GM23338 (cell line): Measurements from ENCODE around the gene RAPGEF5. TPM values are rescaled to one million over a fixed set of nuclear protein-coding genes. Genes with fewer than 3 reads are reported as not detected.

Source experiments
- ATAC-seq: fragments of 200-7000 bp; cut with Tn5 transposase; 3 replicates; pipeline ENCODE4 v1.9.1; 2020
- DNase-seq: peaks from one replicate; pipeline ENCODE4 v3.0.0-alpha.2; 2015; ENCODE audit warnings: low spot score
- H2AFZ ChIP-seq: fragments of 200-600 bp; sonication (generic); 2 replicates; pipeline ENCODE4 v1.8.0; 2016; ENCODE audit warnings: antibody characterized with exemption, mild to moderate bottlenecking, moderate library complexity
- H3F3A ChIP-seq: fragments of 200-600 bp; sonication (generic); replicated peaks from 2 replicates; pipeline ENCODE4 v1.8.0; 2017; ENCODE audit warnings: antibody characterized with exemption, mixed run types, low read depth
- H3K27ac ChIP-seq: fragments of 200-600 bp; sonication (generic); 2 replicates; pipeline ENCODE4 v1.6.1; 2016; ENCODE audit warnings: low read depth
- H3K27me3 ChIP-seq: fragments of 200-600 bp; sonication (generic); 2 replicates; pipeline ENCODE4 v1.8.0; 2016; ENCODE audit warnings: mild to moderate bottlenecking, mixed run types, moderate library complexity; ENCODE audit not compliant: insufficient read depth
- H3K36me3 ChIP-seq: fragments of 200-600 bp; sonication (generic); 2 replicates; pipeline ENCODE4 v1.8.0; 2016; ENCODE audit warnings: mild to moderate bottlenecking; ENCODE audit not compliant: insufficient read depth
- H3K4me1 ChIP-seq: fragments of 200-600 bp; sonication (generic); 2 replicates; pipeline ENCODE4 v1.8.0; 2016; ENCODE audit warnings: mild to moderate bottlenecking, moderate library complexity; ENCODE audit not compliant: insufficient read depth
- H3K4me2 ChIP-seq: fragments of 200-600 bp; sonication (generic); 2 replicates; pipeline ENCODE4 v1.7.1; 2017; ENCODE audit warnings: mixed run types
- H3K4me3 ChIP-seq: fragments of 200-600 bp; sonication (generic); 2 replicates; pipeline ENCODE4 v1.6.1; 2016; ENCODE audit warnings: mixed run types
- H3K79me2 ChIP-seq: fragments of 200-600 bp; sonication (generic); replicated peaks from 2 replicates; pipeline ENCODE4 v1.8.0; 2017; ENCODE audit warnings: mild to moderate bottlenecking; ENCODE audit not compliant: insufficient read depth
- H3K9me2 ChIP-seq: fragments of 200-600 bp; sonication (generic); 2 replicates; pipeline ENCODE4 v1.8.0; 2017; ENCODE audit not compliant: insufficient read depth
- H4K20me1 ChIP-seq: fragments of 200-600 bp; sonication (generic); replicated peaks from 2 replicates; pipeline ENCODE4 v1.8.0; 2017; ENCODE audit warnings: mild to moderate bottlenecking; ENCODE audit not compliant: insufficient read depth
- H3K27ac Mint-ChIP-seq: 2 replicates; pipeline ENCODE4 v1.8.0; 2020; ENCODE audit warnings: inconsistent platforms, mild to moderate bottlenecking, moderate library complexity, mixed read lengths
- H3K27me3 Mint-ChIP-seq: 3 replicates; pipeline ENCODE4 v1.8.0; 2022; ENCODE audit warnings: low read depth, mild to moderate bottlenecking, moderate library complexity, mixed read lengths, inconsistent platforms; ENCODE audit not compliant: insufficient read depth, poor library complexity
- H3K36me3 Mint-ChIP-seq: 3 replicates; pipeline ENCODE4 v1.8.0; 2021; ENCODE audit warnings: low read depth, mild to moderate bottlenecking, inconsistent platforms, moderate library complexity, mixed read lengths
- H3K4me1 Mint-ChIP-seq: 3 replicates; pipeline ENCODE4 v1.8.0; 2020; ENCODE audit warnings: mild to moderate bottlenecking, inconsistent platforms, mixed read lengths
- H3K4me3 Mint-ChIP-seq: 3 replicates; pipeline ENCODE4 v1.8.0; 2021; ENCODE audit warnings: moderate library complexity, mild to moderate bottlenecking, inconsistent platforms, mixed read lengths
- H3K9me3 Mint-ChIP-seq: 3 replicates; pipeline ENCODE4 v1.8.0; 2020; ENCODE audit warnings: moderate library complexity, mild to moderate bottlenecking, inconsistent platforms, mixed read lengths
- CREB1 ChIP-seq: fragments of 250-450 bp; sonication (Bioruptor Pico); IDR thresholded peaks from 2 replicates; pipeline ENCODE4 v1.5.0; 2020; ENCODE audit warnings: low read depth, mild to moderate bottlenecking, moderate library complexity
- JUNB ChIP-seq: IDR thresholded peaks from one replicate; pipeline ENCODE4 v1.6.1; 2016; ENCODE audit warnings: antibody characterized with exemption; ENCODE audit not compliant: unreplicated experiment
- NANOG ChIP-seq: IDR thresholded peaks from 2 replicates; pipeline ENCODE4 v1.6.1; 2016; ENCODE audit warnings: antibody characterized with exemption, borderline replicate concordance
- POLR2AphosphoS5 ChIP-seq: IDR thresholded peaks from 2 replicates; pipeline ENCODE4 v1.6.1; 2016; ENCODE audit warnings: antibody characterized with exemption, low read depth
- STAT1 ChIP-seq: IDR thresholded peaks from one replicate; pipeline ENCODE4 v1.6.1; 2016; ENCODE audit warnings: antibody characterized with exemption; ENCODE audit not compliant: unreplicated experiment
- ZNF114 ChIP-seq: fragments of 250-450 bp; sonication (Bioruptor Pico); IDR thresholded peaks from 2 replicates; pipeline ENCODE4 v1.5.0; 2020; ENCODE audit warnings: mild to moderate bottlenecking, moderate library complexity
- polyA plus RNA-seq: library from polyadenylated mRNA; unstranded; fragments of >200 nt; fragmentation: Nextera tagmentation; extraction: Ambion mirVana; gene quantifications from 2 replicates; pipeline ENCODE4 v1.2.1, GENCODE V29; 2016
- total RNA-seq: library from RNA; depleted of rRNA; stranded (reverse); fragments of >200 nt; shearing (Covaris generic); gene quantifications from 2 replicates; pipeline ENCODE4 v1.2.3, GENCODE V29; 2014
- TF ChIP-seq, protein P1 (sequence below): IDR thresholded peaks from one replicate; pipeline ENCODE4 v1.6.1; 2018; ENCODE audit warnings: antibody characterized with exemption; ENCODE audit not compliant: unreplicated experiment
- TF ChIP-seq, protein P2 (sequence below), 2 experiments: fragments of 200-600 bp in 1 of 2; sonication (generic) in 1 of 2; conservative IDR thresholded peaks; 2 replicates each; pipeline versions ENCODE4 v1.5.1 to v1.6.1; 2016 to 2017; ENCODE audit warnings: antibody characterized with exemption in 2 of 2, low read depth in 2 of 2, mild to moderate bottlenecking in 2 of 2, moderate library complexity in 1 of 2

The RAPGEF5 gene
- total and polyA plus RNA-seq, 2 experiments from 2014 or later = 6.3 to 13.1 TPM

DNA sequence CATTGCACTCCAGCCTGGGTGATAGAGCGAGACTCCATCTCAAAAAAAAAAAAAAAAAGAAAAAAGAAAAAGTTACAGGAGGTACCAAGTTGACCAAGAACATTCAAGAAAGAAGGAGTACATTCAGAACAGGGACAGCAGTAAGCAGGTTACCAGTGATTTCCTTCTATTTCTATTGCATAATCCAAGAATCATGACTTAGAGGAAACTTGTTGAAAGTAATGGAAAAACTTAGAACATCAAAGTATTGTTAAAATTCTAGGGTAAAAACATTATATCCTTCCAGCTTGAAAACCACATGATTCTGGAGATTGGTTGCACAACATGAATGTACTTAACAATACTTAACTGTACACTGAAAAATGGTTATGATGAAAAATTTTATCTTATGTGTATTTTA lies 25.2 kb downstream of the RAPGEF5 start (continued):
- TF ChIP-seq, protein P1, sequence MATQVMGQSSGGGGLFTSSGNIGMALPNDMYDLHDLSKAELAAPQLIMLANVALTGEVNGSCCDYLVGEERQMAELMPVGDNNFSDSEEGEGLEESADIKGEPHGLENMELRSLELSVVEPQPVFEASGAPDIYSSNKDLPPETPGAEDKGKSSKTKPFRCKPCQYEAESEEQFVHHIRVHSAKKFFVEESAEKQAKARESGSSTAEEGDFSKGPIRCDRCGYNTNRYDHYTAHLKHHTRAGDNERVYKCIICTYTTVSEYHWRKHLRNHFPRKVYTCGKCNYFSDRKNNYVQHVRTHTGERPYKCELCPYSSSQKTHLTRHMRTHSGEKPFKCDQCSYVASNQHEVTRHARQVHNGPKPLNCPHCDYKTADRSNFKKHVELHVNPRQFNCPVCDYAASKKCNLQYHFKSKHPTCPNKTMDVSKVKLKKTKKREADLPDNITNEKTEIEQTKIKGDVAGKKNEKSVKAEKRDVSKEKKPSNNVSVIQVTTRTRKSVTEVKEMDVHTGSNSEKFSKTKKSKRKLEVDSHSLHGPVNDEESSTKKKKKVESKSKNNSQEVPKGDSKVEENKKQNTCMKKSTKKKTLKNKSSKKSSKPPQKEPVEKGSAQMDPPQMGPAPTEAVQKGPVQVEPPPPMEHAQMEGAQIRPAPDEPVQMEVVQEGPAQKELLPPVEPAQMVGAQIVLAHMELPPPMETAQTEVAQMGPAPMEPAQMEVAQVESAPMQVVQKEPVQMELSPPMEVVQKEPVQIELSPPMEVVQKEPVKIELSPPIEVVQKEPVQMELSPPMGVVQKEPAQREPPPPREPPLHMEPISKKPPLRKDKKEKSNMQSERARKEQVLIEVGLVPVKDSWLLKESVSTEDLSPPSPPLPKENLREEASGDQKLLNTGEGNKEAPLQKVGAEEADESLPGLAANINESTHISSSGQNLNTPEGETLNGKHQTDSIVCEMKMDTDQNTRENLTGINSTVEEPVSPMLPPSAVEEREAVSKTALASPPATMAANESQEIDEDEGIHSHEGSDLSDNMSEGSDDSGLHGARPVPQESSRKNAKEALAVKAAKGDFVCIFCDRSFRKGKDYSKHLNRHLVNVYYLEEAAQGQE = no peak
- TF ChIP-seq CREB1 (CRISPR knock-in tag) = no peak
- TF ChIP-seq, protein P2, sequence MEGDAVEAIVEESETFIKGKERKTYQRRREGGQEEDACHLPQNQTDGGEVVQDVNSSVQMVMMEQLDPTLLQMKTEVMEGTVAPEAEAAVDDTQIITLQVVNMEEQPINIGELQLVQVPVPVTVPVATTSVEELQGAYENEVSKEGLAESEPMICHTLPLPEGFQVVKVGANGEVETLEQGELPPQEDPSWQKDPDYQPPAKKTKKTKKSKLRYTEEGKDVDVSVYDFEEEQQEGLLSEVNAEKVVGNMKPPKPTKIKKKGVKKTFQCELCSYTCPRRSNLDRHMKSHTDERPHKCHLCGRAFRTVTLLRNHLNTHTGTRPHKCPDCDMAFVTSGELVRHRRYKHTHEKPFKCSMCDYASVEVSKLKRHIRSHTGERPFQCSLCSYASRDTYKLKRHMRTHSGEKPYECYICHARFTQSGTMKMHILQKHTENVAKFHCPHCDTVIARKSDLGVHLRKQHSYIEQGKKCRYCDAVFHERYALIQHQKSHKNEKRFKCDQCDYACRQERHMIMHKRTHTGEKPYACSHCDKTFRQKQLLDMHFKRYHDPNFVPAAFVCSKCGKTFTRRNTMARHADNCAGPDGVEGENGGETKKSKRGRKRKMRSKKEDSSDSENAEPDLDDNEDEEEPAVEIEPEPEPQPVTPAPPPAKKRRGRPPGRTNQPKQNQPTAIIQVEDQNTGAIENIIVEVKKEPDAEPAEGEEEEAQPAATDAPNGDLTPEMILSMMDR (conservative IDR thresholded peaks at IDR 0.05; ENCODE audit: low read depth in 2 of 2) = no peak

DNA sequence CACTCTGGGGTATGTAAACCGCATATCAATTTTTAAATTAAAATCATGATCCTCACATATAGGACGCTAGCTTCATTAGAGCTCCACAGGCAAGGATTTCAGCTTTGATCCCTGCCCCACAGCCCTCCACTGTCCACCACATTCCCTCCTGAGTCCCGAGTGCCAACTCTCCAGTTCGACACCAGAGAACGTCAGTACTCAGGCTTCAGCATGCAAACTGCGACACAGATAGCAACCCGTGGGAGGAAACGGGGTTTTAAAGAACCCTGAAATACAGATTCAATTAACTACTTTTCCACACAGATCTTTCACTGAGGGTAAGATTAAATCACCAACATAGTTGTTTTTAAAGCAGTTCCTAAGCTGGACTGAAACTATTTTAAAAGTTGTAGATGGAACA lies 26.1 kb downstream of the RAPGEF5 start:
- no peak overlapping the region for H2AFZ ChIP-seq
- Mint-ChIP-seq H3K27me3 (peaks cover 7% of the 10 kb centered on the region), H3K36me3 (no peaks in the 10 kb centered on the region; the same call in 2 of the 3 replicates), H3K27ac (peak overlapping the region; percentile 94), H3K9me3 (no peaks in the 10 kb centered on the region), H3K4me3 (no peak overlapping the region), H3K4me1 (peaks cover 78% of the 10 kb centered on the region)
- peaks cover 65% of the 10 kb centered on the region for H3K79me2 ChIP-seq
- no peaks in the 10 kb centered on the region for H4K20me1 ChIP-seq
- peaks cover 63% of the 10 kb centered on the region for H3K4me1 ChIP-seq
- peak overlapping the region; percentile 36 for H3K27ac ChIP-seq
- DNase-seq (no peak), ATAC-seq (no peak)
- H3K4me2 ChIP-seq = no peak overlapping the region
- no peaks in the 10 kb centered on the region for H3K36me3 ChIP-seq
- no peaks in the 10 kb centered on the region for H3K9me2 ChIP-seq
- no peak overlapping the region for H3K4me3 ChIP-seq
- TF ChIP-seq POLR2AphosphoS5 = no peak
- no peak for TF ChIP-seq JUNB
- TF ChIP-seq, protein P1 = no peak
- TF ChIP-seq STAT1 = no peak
- TF ChIP-seq NANOG = no peak
- no peak for TF ChIP-seq ZNF114
- TF ChIP-seq, protein P2 (conservative IDR thresholded peaks at IDR 0.05; ENCODE audit: low read depth in 2 of 2) = no peak
- H3K27me3 ChIP-seq = no peaks in the 10 kb centered on the region
- 0 out of 2 replicates have a peak, but pooled peaks cover 6% of the 10 kb centered on the region for H3F3A ChIP-seq
